Measurements from ENCODE around the gene TDRD9.
A peak's percentile ranks its signal among the peaks of the same experiment; 100 is the strongest.

TDRD9 gene

GRCh38 chr14:103928011-103928890, at the start of gene TDRD9:
TDRD9 (plus strand) TSS chr14:103928456; CDS start chr14:103928510, 54 bp downstream.
- H3K4me3 ChIP-seq = peak within 1 kb of the TSS; percentile 2
- TF ChIP-seq CTCF (IDR thresholded peaks at IDR 0.05) = no peak
- H3K27ac ChIP-seq = no peak within 1 kb of the TSS
- DNase-seq (ENCODE audit: low spot score) = no peak

- DNase-seq (ENCODE audit: low spot score) = no peak
- Histone ChIP-seq H3K27ac (peak overlapping the region in 1 of 2 donors; percentile 79), H3K4me3 (peak overlapping the region; percentile 67)
- TF ChIP-seq CTCF (IDR thresholded peaks at IDR 0.05) = no peak
Measured at GRCh38 chr14:103879118-103879569, 49.1 kb upstream of the TDRD9 start.

DNA sequence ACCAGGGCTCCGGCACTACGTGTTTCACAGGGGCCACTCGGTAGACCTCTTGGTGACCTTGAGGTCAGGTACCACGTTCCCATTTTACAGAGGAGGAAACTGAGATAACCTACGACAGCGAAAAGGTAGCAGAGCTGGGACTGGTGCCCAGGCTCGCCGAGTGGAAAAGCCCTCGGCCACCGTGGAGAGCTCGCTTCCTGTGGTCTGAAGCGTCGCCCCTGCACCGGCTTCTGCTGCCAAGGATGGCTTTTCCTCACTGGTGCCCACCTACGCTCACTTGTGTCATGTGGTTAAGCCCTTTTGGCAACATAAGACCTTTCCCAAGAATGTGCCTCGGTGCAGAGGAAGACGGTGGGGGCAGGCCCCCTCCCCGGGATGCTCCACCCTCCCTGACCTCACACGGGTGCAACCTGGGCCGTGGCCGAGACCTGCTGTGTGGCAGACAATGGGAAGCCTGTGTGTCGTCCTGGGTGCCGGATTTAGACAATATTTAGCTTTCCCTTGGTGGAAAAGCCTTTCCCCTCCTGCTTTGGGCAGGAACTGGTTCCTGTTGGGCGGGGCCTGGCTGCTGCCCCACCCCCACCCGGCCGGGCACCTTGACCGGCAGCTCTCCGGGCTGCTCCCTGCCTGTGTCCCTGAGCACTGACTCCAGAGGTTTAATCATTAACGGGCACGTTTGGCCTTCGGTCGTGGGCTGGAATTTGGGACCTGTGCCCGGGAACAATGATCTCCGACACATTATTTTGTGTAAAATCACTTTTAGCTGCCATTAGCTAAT, 48.5 kb upstream of the TDRD9 start:
- Histone ChIP-seq H3K4me3 (peak overlapping the region; percentile 67), H3K27ac (peak overlapping the region in 1 of 2 donors; percentile 79)
- peak; percentile 72 for DNase-seq (ENCODE audit: low spot score)
- TF ChIP-seq CTCF (IDR thresholded peaks at IDR 0.05) = no peak

- DNase-seq (ENCODE audit: low spot score) = peak; percentile 85
- H3K27ac ChIP-seq = peak overlapping the region in 1 of 2 donors; percentile 79
- H3K4me3 ChIP-seq = peak overlapping the region; percentile 67
- no peak for TF ChIP-seq CTCF (IDR thresholded peaks at IDR 0.05)
Measured at GRCh38 chr14:103880348-103881267, 47.6 kb upstream of the TDRD9 start.

GRCh38 chr14:103881268-103882201, 46.7 kb upstream of the TDRD9 start:
- peak overlapping the region in 1 of 2 donors; percentile 79 for H3K27ac ChIP-seq
- no peak overlapping the region for H3K4me3 ChIP-seq
- TF ChIP-seq CTCF (IDR thresholded peaks at IDR 0.05) = no peak
- DNase-seq (ENCODE audit: low spot score) = peak; percentile 72
